Stimulated activated CD4-positive, alpha-beta T cell treated with anti-CD3 and anti-CD28 coated beads, Interleukin-15, amount 100 ng/mL, for 1 hour (primary cell): ENCODE measurements around the gene ADGRB2.

Source experiments
- DNase-seq, 2 donors: peaks; one replicate each; pipeline ENCODE4 v3.0.0-alpha.2; 2020; ENCODE audit warnings: low read depth in 1 of 2, low spot score in 1 of 2

ADGRB2 gene

GRCh38 chr1:31703431-31704270 is 60.5 kb downstream of the ADGRB2 start, which contains the start of gene COL16A1:
Gene COL16A1 (minus strand): TSS chr1:31704017. CDS start chr1:31702193, 1,824 bp downstream.
- no peak for DNase-seq

- no peak for DNase-seq
Measured at GRCh38 chr1:31702836-31703404, 61.2 kb downstream of the ADGRB2 start.

GRCh38 chr1:31701091-31701736 is 62.9 kb downstream of the ADGRB2 start:
- no peak for DNase-seq

- no peak for DNase-seq
Measured at GRCh38 chr1:31700468-31701090, 63.6 kb downstream of the ADGRB2 start.

GRCh38 chr1:31699341-31699891 is 64.7 kb downstream of the ADGRB2 start:
- no peak for DNase-seq

GRCh38 chr1:31697369-31697984 is 66.7 kb downstream of the ADGRB2 start:
- DNase-seq, result no peak

GRCh38 chr1:31696242-31696641 is 67.9 kb downstream of the ADGRB2 start:
- no peak for DNase-seq

GRCh38 chr1:31695327-31695726 is 68.8 kb downstream of the ADGRB2 start:
- DNase-seq, result no peak

- DNase-seq, result no peak
Measured at GRCh38 chr1:31694964-31695313, 69.2 kb downstream of the ADGRB2 start.

GRCh38 chr1:31694069-31694963 is 69.8 kb downstream of the ADGRB2 start:
- no peak for DNase-seq

GRCh38 chr1:31693231-31693630 is 70.9 kb downstream of the ADGRB2 start:
- no peak for DNase-seq

GRCh38 chr1:31691951-31692350 is 72.2 kb downstream of the ADGRB2 start:
- DNase-seq, result no peak

GRCh38 chr1:31691446-31691845 is 72.7 kb downstream of the ADGRB2 start:
- DNase-seq, result no peak

- DNase-seq, result no peak
Measured at GRCh38 chr1:31690921-31691320, 73.2 kb downstream of the ADGRB2 start.

- no peak for DNase-seq
Measured at GRCh38 chr1:31689854-31690253, 74.3 kb downstream of the ADGRB2 start.

- no peak for DNase-seq
Measured at GRCh38 chr1:31689379-31689778, 74.8 kb downstream of the ADGRB2 start.

GRCh38 chr1:31688233-31688918 is 75.8 kb downstream of the ADGRB2 start:
- DNase-seq, result no peak

- DNase-seq, result no peak
Measured at GRCh38 chr1:31687601-31688000, 76.5 kb downstream of the ADGRB2 start.

GRCh38 chr1:31685795-31686194 is 78.3 kb downstream of the ADGRB2 start:
- DNase-seq, result no peak
